ENCODE measurements around the gene SLAMF9. TPM values are rescaled to one million over a fixed set of nuclear protein-coding genes. Genes with fewer than 3 reads are reported as not detected.

Gene SLAMF9
- total RNA-seq, 1 experiment from 2014 or later = not detected

- Histone ChIP-seq H3K9ac (ENCODE audit: extremely low read depth, insufficient read length, low read length) (no peak overlapping the region), H3K4me1 (ENCODE audit: insufficient read depth, low read length) (no peaks in the 10 kb centered on the region; the same call in 1 of the 2 replicates), H4K20me1 (ENCODE audit: control insufficient read depth, insufficient read depth, insufficient read length) (no peaks in the 10 kb centered on the region), H3K4me2 (ENCODE audit: insufficient read depth, insufficient read length, low read length) (no peak overlapping the region), H3T11ph (ENCODE audit: low read length) (no peak overlapping the region), H3K4ac (ENCODE audit: low read depth, low read length) (no peak overlapping the region), H2BK120ac (ENCODE audit: low read depth, low read length, poor library complexity, severe bottlenecking) (no peak overlapping the region), H2BK12ac (ENCODE audit: insufficient read length, low read depth, low read length) (no peak overlapping the region), H4K91ac (ENCODE audit: insufficient read length, low read depth, low read length) (no peak overlapping the region), H3K79me1 (ENCODE audit: insufficient read depth, low read depth, low read length, poor library complexity, severe bottlenecking) (no peaks in the 10 kb centered on the region), H3K23me2 (ENCODE audit: insufficient read length, low read depth, low read length, poor library complexity, severe bottlenecking) (no peaks in the 10 kb centered on the region), H2BK15ac (ENCODE audit: low read depth, low read length) (no peak overlapping the region), H4K8ac (replicated peaks; ENCODE audit: insufficient read length, low read depth, low read length) (no peak overlapping the region), H2BK20ac (ENCODE audit: low read depth, low read length, poor library complexity, severe bottlenecking) (no peak overlapping the region), H3K79me2 (ENCODE audit: insufficient read depth, low read length) (no peaks in the 10 kb centered on the region), H2BK5ac (ENCODE audit: insufficient read length, low read length) (no peak overlapping the region), H3K18ac (ENCODE audit: insufficient read length, low read depth, low read length) (no peak overlapping the region), H3K56ac (ENCODE audit: insufficient read length, low read depth, low read length) (no peak overlapping the region), H2AFZ (ENCODE audit: low read length) (no peak overlapping the region), H3K14ac (ENCODE audit: insufficient read depth, low read length) (no peak overlapping the region), H3K23ac (ENCODE audit: insufficient read length, low read depth, low read length) (no peak overlapping the region), H3K27me3 (ENCODE audit: insufficient read depth, low read length) (no peaks in the 10 kb centered on the region), H3K9me3 (ENCODE audit: control insufficient read depth, low read depth, low read length) (no peaks in the 10 kb centered on the region), H3K27ac (ENCODE audit: insufficient read length, low read depth, low read length) (no peak overlapping the region), H4K5ac (ENCODE audit: insufficient read length, low read depth, low read length) (no peak overlapping the region), H2AK5ac (ENCODE audit: insufficient read length, low read length) (no peak overlapping the region)
- no peaks in the 10 kb centered on the region for H3K9me3 Mint-ChIP-seq
- peaks cover 1% of the 10 kb centered on the region; the same call in 1 of the 2 replicates for H3K27me3 Mint-ChIP-seq (ENCODE audit: low read depth)
- peaks cover 20 to 24% of the 10 kb centered on the region in 2 experiments for H3K4me1 Mint-ChIP-seq
- peaks cover 23 to 33% (median 27%) of the 10 kb centered on the region in 3 experiments for H3K36me3 Mint-ChIP-seq (ENCODE audit: insufficient read depth in 1 of 3, low read depth in 3 of 3)
- TF ChIP-seq CTCF (conservative IDR thresholded peaks at IDR 0.05) = no peak
- DNase-seq = no peak
- H3K4me3 Mint-ChIP-seq = no peak overlapping the region
- no CpG with 5 or more reads among the region's 16 CpGs for WGBS (ENCODE audit: extremely low coverage, insufficient read length, low lambda C conversion rate)
- peak overlapping the region in 2 of 3 experiments; percentile 3 to 58; a peak in 2 of 7 replicates for H3K27ac Mint-ChIP-seq
Observed at GRCh38 chr1:159932296-159933285, 21.4 kb downstream of the SLAMF9 start.

All from H9 (cell line).